Measurements from ENCODE around the gene TRAPPC12. TPM values are rescaled to one million over a fixed set of nuclear protein-coding genes. Genes with fewer than 3 reads are reported as not detected.

The TRAPPC12 gene
- total RNA-seq, 1 experiment from 2014 or later = 86.0 TPM

GRCh38 chr2:3500326-3500899, 120.9 kb downstream of the TRAPPC12 start:
- Mint-ChIP-seq H3K4me1 (no peaks in the 10 kb centered on the region), H3K36me3 (ENCODE audit: insufficient read depth in 1 of 3, low read depth in 3 of 3) (peaks cover 10 to 47% (median 14%) of the 10 kb centered on the region in 3 experiments), H3K9me3 (no peaks in the 10 kb centered on the region), H3K4me3 (no peak overlapping the region), H3K27ac (no peak overlapping the region), H3K27me3 (ENCODE audit: low read depth) (no peaks in the 10 kb centered on the region; the same call in 1 of the 2 replicates)
- H3K18ac ChIP-seq (ENCODE audit: insufficient read length, low read depth, low read length) = no peak overlapping the region
- no peak overlapping the region for H4K91ac ChIP-seq (ENCODE audit: insufficient read length, low read depth, low read length)
- H4K20me1 ChIP-seq (ENCODE audit: control insufficient read depth, insufficient read depth, insufficient read length) = no peaks in the 10 kb centered on the region
- no peak overlapping the region for H2BK15ac ChIP-seq (ENCODE audit: low read depth, low read length)
- no peak overlapping the region for H3K9ac ChIP-seq (ENCODE audit: extremely low read depth, insufficient read length, low read length)
- no peak overlapping the region for H2BK20ac ChIP-seq (ENCODE audit: low read depth, low read length, poor library complexity, severe bottlenecking)
- H3K4me1 ChIP-seq (ENCODE audit: insufficient read depth, low read length) = no peaks in the 10 kb centered on the region
- no peaks in the 10 kb centered on the region for H3K79me1 ChIP-seq (ENCODE audit: insufficient read depth, low read depth, low read length, poor library complexity, severe bottlenecking)
- no peak overlapping the region for H3K4me2 ChIP-seq (ENCODE audit: insufficient read depth, insufficient read length, low read length)
- no peak overlapping the region for H2AK5ac ChIP-seq (ENCODE audit: insufficient read length, low read length)
- DNase-seq = no peak
- H3K9me3 ChIP-seq (ENCODE audit: control insufficient read depth, low read depth, low read length) = no peaks in the 10 kb centered on the region
- no peak overlapping the region; the same call in 1 of the 2 replicates for H3K14ac ChIP-seq (ENCODE audit: insufficient read depth, low read length)
- H3K4ac ChIP-seq (ENCODE audit: low read depth, low read length) = no peak overlapping the region
- H3K27ac ChIP-seq (ENCODE audit: insufficient read length, low read depth, low read length) = no peak overlapping the region
- no peak overlapping the region for H4K8ac ChIP-seq (replicated peaks; ENCODE audit: insufficient read length, low read depth, low read length)
- H3K23me2 ChIP-seq (ENCODE audit: insufficient read length, low read depth, low read length, poor library complexity, severe bottlenecking) = no peaks in the 10 kb centered on the region
- TF ChIP-seq CTCF (conservative IDR thresholded peaks at IDR 0.05) = no peak
- H2BK120ac ChIP-seq (ENCODE audit: low read depth, low read length, poor library complexity, severe bottlenecking) = no peak overlapping the region
- H2BK5ac ChIP-seq (ENCODE audit: insufficient read length, low read length) = no peak overlapping the region
- no peaks in the 10 kb centered on the region for H3K79me2 ChIP-seq (ENCODE audit: insufficient read depth, low read length)
- H2BK12ac ChIP-seq (ENCODE audit: insufficient read length, low read depth, low read length) = no peak overlapping the region
- H3K23ac ChIP-seq (ENCODE audit: insufficient read length, low read depth, low read length) = no peak overlapping the region
- no peak overlapping the region for H2AFZ ChIP-seq (ENCODE audit: low read length)
- WGBS (ENCODE audit: extremely low coverage, insufficient read length, low lambda C conversion rate) = no CpG with 5 or more reads among the region's 34 CpGs
- no peak overlapping the region for H4K5ac ChIP-seq (ENCODE audit: insufficient read length, low read depth, low read length)
- H3K56ac ChIP-seq (ENCODE audit: insufficient read length, low read depth, low read length) = no peak overlapping the region
- H3K27me3 ChIP-seq (ENCODE audit: insufficient read depth, low read length) = no peaks in the 10 kb centered on the region
- no peak overlapping the region for H3T11ph ChIP-seq (ENCODE audit: low read length)

Measured in H9 (cell line).